OCI-M2 (cell line): ENCODE results near the gene SKIC3.

Experiments
- DNase-seq: peaks from one replicate; lab custom pipeline; 2025; ENCODE audit not compliant: unreplicated experiment; lab: John Stamatoyannopoulos, UW

SKIC3 gene

GRCh38 chr5:95554647-95555548 lies at the start of gene SKIC3, which contains the start of gene ARSK:
TSS of gene SKIC3 (minus strand) at chr5:95554977. CDS start at chr5:95547150, 7,827 bp downstream.
TSS of gene ARSK (plus strand) at chr5:95555101. CDS start at chr5:95555279, 178 bp downstream.
- peak; percentile 87 for DNase-seq

DNA sequence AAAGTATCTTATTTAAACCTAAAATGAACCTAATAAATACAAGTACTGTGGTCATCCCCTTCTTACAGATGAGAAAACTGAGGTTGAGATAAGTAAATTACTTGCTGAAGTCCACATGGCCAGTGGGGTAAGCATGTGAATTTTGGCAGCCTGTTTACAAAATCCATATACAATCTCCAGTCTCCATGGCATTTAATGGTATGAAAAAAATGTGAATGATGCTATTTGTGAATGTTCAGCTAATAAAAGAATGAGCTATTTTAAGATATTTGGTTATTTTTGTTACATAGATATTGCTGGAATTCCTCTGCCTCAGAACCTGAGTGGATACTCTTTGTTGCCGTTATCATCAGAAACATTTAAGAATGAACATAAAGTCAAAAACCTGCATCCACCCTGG lies 45.8 kb upstream of the SKIC3 start:
- no peak for DNase-seq

- no peak for DNase-seq
These were observed 44.5 kb upstream of the SKIC3 start for GRCh38 chr5:95599252-95599651.

DNA sequence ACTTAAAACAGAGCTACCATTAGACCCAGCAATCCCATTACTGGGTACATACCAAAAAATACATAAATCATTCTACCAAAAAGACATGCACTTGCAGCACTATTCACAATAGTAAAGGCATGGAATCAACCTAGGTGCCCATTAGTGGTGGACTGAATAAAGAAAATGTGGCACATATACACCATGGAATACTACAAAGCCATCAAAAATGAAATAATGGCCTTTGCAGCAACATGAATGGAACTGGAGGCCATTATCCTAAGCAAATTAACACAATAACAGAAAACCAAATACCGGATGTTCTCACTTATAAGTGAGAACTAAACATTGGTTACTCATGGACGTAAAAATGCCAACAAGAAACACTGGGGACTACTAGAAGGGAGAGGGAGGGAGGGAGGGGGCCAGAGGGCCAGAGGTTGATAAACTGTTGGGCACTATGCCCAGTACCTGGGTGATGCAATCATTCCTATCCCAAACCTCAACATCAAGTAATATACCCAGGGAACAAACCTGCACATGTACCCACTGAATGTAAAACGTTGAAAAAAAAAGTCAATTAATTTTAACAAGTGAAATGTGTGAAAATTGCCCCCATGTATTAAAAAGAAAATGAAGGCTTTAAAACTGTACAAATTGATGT lies 40.6 kb upstream of the SKIC3 start:
- no peak for DNase-seq

GRCh38 chr5:95591490-95591901 lies 36.7 kb upstream of the SKIC3 start:
- DNase-seq, result no peak

DNA sequence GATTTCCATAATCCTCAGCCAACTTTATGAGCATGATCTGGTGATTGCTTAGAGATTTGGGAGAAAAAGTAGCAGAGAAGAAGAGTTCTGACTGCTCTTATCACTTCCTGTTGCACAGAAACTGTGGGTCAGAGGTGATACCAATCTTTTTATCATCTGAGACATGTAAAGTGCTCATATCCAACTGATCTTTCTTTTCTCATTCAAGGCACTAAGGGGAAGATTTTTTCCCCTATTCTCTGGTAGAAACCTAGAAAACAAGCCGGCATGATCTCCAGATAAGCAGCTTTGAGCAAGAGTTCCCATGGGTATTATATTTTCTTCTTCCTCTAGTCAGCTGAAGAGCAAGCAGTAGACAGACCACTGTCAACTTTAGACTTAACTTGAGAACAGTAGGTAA lies 36.1 kb upstream of the SKIC3 start:
- no peak for DNase-seq

- no peak for DNase-seq
These were observed 29.2 kb upstream of the SKIC3 start for GRCh38 chr5:95583992-95584391.

DNA sequence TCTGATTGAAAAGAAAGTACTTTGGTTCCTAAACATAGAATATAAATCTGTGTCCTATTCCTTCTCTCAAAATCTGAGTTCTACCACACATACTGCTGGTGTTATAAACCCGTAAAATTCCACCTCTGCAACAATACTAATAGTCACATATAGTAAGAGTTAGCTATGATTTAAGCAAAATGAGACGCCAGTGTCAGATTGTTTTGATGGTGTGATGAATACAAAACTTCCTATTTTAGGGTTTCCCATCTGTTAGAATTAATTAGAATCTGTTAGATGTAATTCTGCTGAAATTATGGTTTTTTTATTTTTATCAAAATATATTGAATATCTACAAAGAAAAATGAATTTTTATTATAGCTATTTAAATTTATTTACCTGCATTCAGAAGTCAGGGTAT lies 26.8 kb upstream of the SKIC3 start:
- DNase-seq, result no peak

DNA sequence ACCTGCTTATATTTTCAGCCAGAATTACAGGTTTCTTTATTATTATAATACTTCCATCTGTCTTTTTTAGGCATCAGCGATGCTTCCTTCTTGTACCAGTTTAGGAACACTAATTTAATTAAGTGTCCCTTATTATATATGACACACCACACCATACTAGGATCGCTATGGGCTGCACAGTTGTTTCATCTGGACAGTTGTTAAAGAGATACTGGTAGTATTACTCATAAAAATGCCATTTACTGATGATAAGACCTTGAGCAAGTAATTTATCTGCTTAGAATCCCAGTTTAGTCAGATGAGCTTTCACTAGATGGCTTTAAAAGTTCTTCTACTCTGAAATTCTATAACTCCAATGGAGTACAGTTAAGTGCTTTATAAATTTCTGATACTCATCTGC lies 17.2 kb upstream of the SKIC3 start:
- no peak for DNase-seq

GRCh38 chr5:95565280-95565920 lies 10.6 kb upstream of the SKIC3 start:
- no peak for DNase-seq

- DNase-seq, result no peak
These were observed 9.7 kb upstream of the SKIC3 start for GRCh38 chr5:95564450-95564849.

- no peak for DNase-seq
These were observed 8.6 kb upstream of the SKIC3 start for GRCh38 chr5:95563367-95563766.

- DNase-seq, result no peak
These were observed 7.5 kb upstream of the SKIC3 start for GRCh38 chr5:95562282-95562681.

- no peak for DNase-seq
These were observed 3.1 kb upstream of the SKIC3 start for GRCh38 chr5:95557841-95558240.

DNA sequence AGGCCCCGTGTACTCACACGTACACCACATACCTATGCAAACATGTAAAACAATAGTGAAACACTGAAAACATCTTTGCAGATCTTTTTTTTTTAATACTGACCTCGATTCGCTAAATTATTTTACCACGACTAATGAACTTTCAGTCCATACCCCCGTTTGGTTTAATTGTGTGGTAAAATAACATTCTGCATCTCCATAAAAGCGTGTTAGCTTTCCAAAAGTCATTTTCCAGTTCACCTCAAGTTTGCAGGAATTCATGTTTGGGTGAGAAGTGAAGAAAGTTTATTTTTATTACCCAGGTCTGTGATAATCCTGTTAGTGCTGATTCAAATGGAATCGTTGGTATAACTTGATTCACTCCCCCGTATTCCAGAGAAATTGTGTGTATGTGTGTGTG lies 776 bp upstream of the SKIC3 start:
- no peak for DNase-seq

DNA sequence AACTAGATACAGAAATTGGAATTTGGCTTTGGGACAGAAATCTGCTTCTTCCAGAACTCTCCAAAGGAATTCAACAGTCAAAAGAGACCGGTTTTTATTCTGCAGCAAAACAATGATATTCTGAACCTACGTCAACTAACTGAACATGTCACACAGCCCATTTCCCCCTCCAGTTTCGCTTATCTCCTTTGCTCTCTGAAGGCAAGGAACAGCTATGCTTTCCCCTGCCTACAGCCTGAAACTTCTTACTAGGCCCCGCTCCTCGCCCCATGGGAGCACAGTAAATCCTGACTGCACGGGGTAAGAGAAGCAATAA lies 488 bp downstream of the SKIC3 start:
- no peak for DNase-seq

GRCh38 chr5:95549030-95549429 lies 5.7 kb downstream of the SKIC3 start:
- no peak for DNase-seq

DNA sequence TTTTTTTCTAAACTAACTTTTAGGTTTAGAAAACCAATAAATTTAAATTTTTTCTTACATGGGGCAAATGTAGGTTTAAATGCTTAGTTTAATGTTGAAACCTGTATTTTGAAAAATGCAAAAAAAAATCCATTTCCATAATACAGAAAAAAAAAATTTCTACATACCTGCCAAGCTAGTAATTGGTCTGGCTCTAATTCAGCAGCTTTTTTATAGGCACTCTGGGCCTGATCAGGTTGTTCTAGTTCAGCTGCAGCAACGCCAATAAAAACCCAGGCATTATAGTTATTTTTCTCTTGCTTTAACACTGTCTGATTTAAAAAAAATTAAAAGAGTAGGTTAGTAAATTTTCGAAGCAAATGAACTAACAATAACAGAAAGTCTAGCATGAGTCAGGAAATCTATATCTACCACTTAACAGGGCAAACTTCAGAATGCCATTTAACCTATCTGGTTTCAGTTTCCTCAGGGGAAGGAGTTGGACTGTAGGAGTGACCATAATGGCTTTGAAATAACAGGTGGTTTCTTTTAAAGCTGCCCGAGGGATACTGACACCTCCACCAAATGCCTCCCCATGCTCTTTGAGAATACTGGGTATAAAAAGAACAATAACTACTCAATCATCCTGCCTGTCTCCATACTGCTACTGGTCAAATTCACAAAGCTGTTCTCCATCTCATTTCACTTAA lies 11.6 kb downstream of the SKIC3 start:
- no peak for DNase-seq

GRCh38 chr5:95537501-95537900 lies 17.3 kb downstream of the SKIC3 start:
- no peak for DNase-seq

- DNase-seq, result no peak
These were observed 21.0 kb downstream of the SKIC3 start for GRCh38 chr5:95533761-95534160.

GRCh38 chr5:95533106-95533505 lies 21.7 kb downstream of the SKIC3 start:
- DNase-seq, result no peak
